ENCODE results near the gene ARHGAP15. TPM values are rescaled to one million over a fixed set of nuclear protein-coding genes. Genes with fewer than 3 reads are reported as not detected.

Gene ARHGAP15
- total RNA-seq, 1 experiment from 2014 or later: 0.41 TPM

- no peaks in the 10 kb centered on the region for H3K36me3 ChIP-seq (ENCODE audit: control insufficient read depth, insufficient read depth, low read length)
- POLR2A ChIA-PET: no interaction called here
- H3K9me3 ChIP-seq (ENCODE audit: control insufficient read depth, insufficient read depth, low read depth, low read length): no peaks in the 10 kb centered on the region
- no TSS peak for BruUV-seq (replicated peaks)
- intact Hi-C loops (cut with micrococcal nuclease; ENCODE audit: unreplicated experiment): no loop called here
- ATAC-seq (no peak), DNase-seq (ENCODE audit: low read depth, low spot score) (no peak)
- TF ChIP-seq REST (IDR thresholded peaks at IDR 0.05; ENCODE audit: insufficient read depth in 1 of 2, low read depth in 2 of 2, low read length in 1 of 2): no peak
- TF ChIP-seq SIN3A (IDR thresholded peaks at IDR 0.05; ENCODE audit: borderline replicate concordance, insufficient read depth, low read depth, low read length): no peak
- TF ChIP-seq POLR2AphosphoS5 (IDR thresholded peaks at IDR 0.05; ENCODE audit: low read depth, low read length): no peak
- TF ChIP-seq TCF7L2 (IDR thresholded peaks at IDR 0.05; ENCODE audit: low read depth, low read length): no peak
- no peak for TF ChIP-seq CTCF (IDR thresholded peaks at IDR 0.05)
- H3K4me3 ChIP-seq (ENCODE audit: low read depth in 2 of 2, low read length in 2 of 2): no peak overlapping the region
- CTCF ChIA-PET: no interaction called here
- in situ Hi-C loops (cut with HindIII; ENCODE audit: low pct_unique_long_range_greater_than_20kb, low sequenced_read_pairs): no loop called here
- no peak overlapping the region for H3K27ac ChIP-seq (ENCODE audit: low read length)
- no peaks in the 10 kb centered on the region for H3K4me1 ChIP-seq (ENCODE audit: control insufficient read depth, insufficient read depth, low read length)
- H3K27me3 ChIP-seq (ENCODE audit: control insufficient read depth, insufficient read depth, low read length): no peaks in the 10 kb centered on the region
Measured at GRCh38 chr2:143279672-143280071, 150.5 kb downstream of the ARHGAP15 start.

GRCh38 chr2:143280097-143280757 is 151.0 kb downstream of the ARHGAP15 start:
- no peak overlapping the region for H3K4me3 ChIP-seq (ENCODE audit: low read depth in 2 of 2, low read length in 2 of 2)
- H3K9me3 ChIP-seq (ENCODE audit: control insufficient read depth, insufficient read depth, low read depth, low read length): no peaks in the 10 kb centered on the region
- no peak overlapping the region for H3K27ac ChIP-seq (ENCODE audit: low read length)
- intact Hi-C loops (cut with micrococcal nuclease; ENCODE audit: unreplicated experiment): no loop called here
- H3K4me1 ChIP-seq (ENCODE audit: control insufficient read depth, insufficient read depth, low read length): no peaks in the 10 kb centered on the region
- no peaks in the 10 kb centered on the region for H3K27me3 ChIP-seq (ENCODE audit: control insufficient read depth, insufficient read depth, low read length)
- BruUV-seq (replicated peaks): no TSS peak
- H3K36me3 ChIP-seq (ENCODE audit: control insufficient read depth, insufficient read depth, low read length): no peaks in the 10 kb centered on the region
- ChIA-PET POLR2A (no interaction called here), CTCF (no interaction called here)
- ATAC-seq (no peak), DNase-seq (ENCODE audit: low read depth, low spot score) (no peak)
- in situ Hi-C loops (cut with HindIII; ENCODE audit: low pct_unique_long_range_greater_than_20kb, low sequenced_read_pairs): no loop called here
- TF ChIP-seq SIN3A (IDR thresholded peaks at IDR 0.05; ENCODE audit: borderline replicate concordance, insufficient read depth, low read depth, low read length): no peak

- no peak overlapping the region for H3K4me3 ChIP-seq (ENCODE audit: low read depth in 2 of 2, low read length in 2 of 2)
- in situ Hi-C loops (cut with HindIII; ENCODE audit: low pct_unique_long_range_greater_than_20kb, low sequenced_read_pairs) (no loop called here), intact Hi-C loops (cut with micrococcal nuclease; ENCODE audit: unreplicated experiment) (no loop called here)
- BruUV-seq (replicated peaks): no TSS peak
- no peaks in the 10 kb centered on the region for H3K36me3 ChIP-seq (ENCODE audit: control insufficient read depth, insufficient read depth, low read length)
- ChIA-PET POLR2A (no interaction called here), CTCF (no interaction called here)
- H3K9me3 ChIP-seq (ENCODE audit: control insufficient read depth, insufficient read depth, low read depth, low read length): no peaks in the 10 kb centered on the region
- ATAC-seq (no peak), DNase-seq (ENCODE audit: low read depth, low spot score) (no peak)
- no peaks in the 10 kb centered on the region for H3K27me3 ChIP-seq (ENCODE audit: control insufficient read depth, insufficient read depth, low read length)
- H3K4me1 ChIP-seq (ENCODE audit: control insufficient read depth, insufficient read depth, low read length): no peaks in the 10 kb centered on the region
- TF ChIP-seq SIN3A (IDR thresholded peaks at IDR 0.05; ENCODE audit: borderline replicate concordance, insufficient read depth, low read depth, low read length) (no peak), CTCF (IDR thresholded peaks at IDR 0.05) (peak; percentile 23; the same call in 1 of the 2 replicates)
- H3K27ac ChIP-seq (ENCODE audit: low read length): no peak overlapping the region
Measured at GRCh38 chr2:143282684-143283083, 153.5 kb downstream of the ARHGAP15 start.
